AG04449 (cell line): ENCODE measurements around the gene PAGE2B.
A peak's percentile ranks its signal among the peaks of the same experiment; 100 is the strongest.
"Not testable (repeated sequence)": the region's sequence is repeated elsewhere in the genome, so short reads cannot be mapped to it uniquely, and the experiment has no call there.

Source experiments
- CTCF ChIA-PET: fragments of 350-600 bp; formaldehyde crosslinking; extraction: SDS; loops from one replicate; lab custom pipeline; 2021; ENCODE audit warnings: antibody characterized with exemption; lab: Yijun Ruan, JAX
- POLR2A ChIA-PET: fragments of 400-600, 350-600 bp; formaldehyde crosslinking; extraction: SDS; loops from one replicate; lab custom pipeline; 2020; ENCODE audit warnings: antibody characterized with exemption, inconsistent platforms; lab: Yijun Ruan, JAX
- DNase-seq: peaks from one replicate; pipeline ENCODE4 v3.0.0-alpha.2; 2010; ENCODE audit warnings: low read depth, low spot score
- H3K4me3 ChIP-seq: 2 replicates; pipeline ENCODE4 v1.5.1; 2011; ENCODE audit warnings: low read depth, mild to moderate bottlenecking, control low read depth, low read length
- TF ChIP-seq, protein P1 (sequence below): IDR thresholded peaks from one replicate; pipeline ENCODE4 v1.5.1; 2011; ENCODE audit warnings: mild to moderate bottlenecking, moderate library complexity, low read length, control low read depth, inconsistent platforms; ENCODE audit not compliant: insufficient read depth; ENCODE audit errors: missing control alignments

Gene PAGE2B

DNA sequence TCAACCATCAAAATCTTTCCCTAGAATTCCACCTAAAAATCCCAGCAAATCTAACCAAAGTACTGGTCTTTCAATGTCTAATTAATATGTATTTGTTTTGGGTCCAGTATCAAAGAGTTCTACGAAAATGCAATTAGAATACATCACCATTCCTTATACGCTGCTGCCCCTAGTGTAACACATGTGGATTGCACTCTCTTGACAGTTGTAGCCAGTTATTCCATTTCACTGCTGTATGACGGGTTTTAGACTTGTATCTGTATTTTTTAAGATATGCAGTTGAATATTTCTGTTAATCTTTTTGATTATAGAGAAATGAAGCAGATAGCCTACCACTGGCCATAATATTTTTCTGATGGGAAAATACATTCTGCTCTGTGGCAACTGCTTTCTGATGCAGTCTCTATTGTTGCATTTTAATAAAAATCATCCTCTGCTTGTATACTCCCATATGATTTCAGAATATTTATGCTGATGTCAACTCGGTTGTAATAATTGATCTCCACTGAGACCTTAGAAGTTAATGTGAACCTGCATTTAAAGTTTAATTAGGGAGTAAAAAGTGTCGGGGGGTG, 17.1 kb upstream of the PAGE2B start:
- CTCF ChIA-PET: interaction anchor here (1.0 to 1.3 kb wide), 5 partner anchors 48 to 1427 kb away, joined by 3 to 15 read pairs (median 5); no protein-coding TSS in a partner anchor

DNA sequence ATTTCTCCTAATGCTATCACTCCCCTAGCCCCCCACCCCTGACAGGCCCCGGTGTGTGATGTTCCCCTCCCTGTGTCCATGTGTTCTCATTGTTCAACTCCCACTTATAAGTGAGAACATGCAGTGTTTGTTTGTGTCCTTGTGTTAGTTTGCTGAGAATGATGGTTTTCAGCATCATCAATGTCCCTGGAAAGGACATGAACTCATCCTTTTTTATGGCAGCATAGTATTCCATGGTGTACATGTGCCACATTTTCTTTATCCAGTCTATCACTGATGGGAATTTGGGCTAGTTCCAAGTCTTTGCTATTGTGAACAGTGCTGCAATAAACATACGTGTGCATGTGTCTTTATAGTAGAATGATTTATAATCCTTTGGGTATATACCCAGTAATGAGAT, 7.7 kb upstream of the PAGE2B start:
- H3K4me3 ChIP-seq, POLR2A ChIA-PET, DNase-seq, CTCF ChIA-PET: not testable (repeated sequence)

More for the DNA sequence above, 17.1 kb upstream of the PAGE2B start:
- no peak overlapping the region for H3K4me3 ChIP-seq
- POLR2A ChIA-PET: no interaction called here
- no peak for DNase-seq
- TF ChIP-seq, protein P1, sequence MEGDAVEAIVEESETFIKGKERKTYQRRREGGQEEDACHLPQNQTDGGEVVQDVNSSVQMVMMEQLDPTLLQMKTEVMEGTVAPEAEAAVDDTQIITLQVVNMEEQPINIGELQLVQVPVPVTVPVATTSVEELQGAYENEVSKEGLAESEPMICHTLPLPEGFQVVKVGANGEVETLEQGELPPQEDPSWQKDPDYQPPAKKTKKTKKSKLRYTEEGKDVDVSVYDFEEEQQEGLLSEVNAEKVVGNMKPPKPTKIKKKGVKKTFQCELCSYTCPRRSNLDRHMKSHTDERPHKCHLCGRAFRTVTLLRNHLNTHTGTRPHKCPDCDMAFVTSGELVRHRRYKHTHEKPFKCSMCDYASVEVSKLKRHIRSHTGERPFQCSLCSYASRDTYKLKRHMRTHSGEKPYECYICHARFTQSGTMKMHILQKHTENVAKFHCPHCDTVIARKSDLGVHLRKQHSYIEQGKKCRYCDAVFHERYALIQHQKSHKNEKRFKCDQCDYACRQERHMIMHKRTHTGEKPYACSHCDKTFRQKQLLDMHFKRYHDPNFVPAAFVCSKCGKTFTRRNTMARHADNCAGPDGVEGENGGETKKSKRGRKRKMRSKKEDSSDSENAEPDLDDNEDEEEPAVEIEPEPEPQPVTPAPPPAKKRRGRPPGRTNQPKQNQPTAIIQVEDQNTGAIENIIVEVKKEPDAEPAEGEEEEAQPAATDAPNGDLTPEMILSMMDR: peak; percentile 65

DNA sequence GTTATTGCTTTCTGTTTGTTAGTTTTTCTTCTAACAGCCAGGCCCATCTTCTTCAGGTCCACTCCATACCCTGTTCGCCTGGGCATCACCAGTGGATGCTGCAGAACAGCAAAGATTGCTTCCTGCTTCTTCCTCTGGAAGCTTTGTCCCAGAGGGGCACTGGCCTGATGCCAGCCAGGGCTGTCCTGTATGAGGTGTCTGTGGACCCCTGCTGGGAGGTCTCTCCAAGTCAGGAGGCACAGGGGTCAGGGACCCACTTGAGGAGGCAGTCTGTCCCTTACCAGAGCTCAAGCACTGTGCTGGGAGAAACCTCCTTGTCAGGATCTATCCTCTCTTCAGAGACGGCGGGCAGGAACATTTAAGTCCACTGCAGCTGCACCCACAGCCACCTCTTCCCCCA, 2.5 kb upstream of the PAGE2B start:
- ChIA-PET CTCF (no interaction called here), POLR2A (no interaction called here)
- no peak for DNase-seq
- H3K4me3 ChIP-seq: no peak overlapping the region
- TF ChIP-seq, protein P1: no peak

DNA sequence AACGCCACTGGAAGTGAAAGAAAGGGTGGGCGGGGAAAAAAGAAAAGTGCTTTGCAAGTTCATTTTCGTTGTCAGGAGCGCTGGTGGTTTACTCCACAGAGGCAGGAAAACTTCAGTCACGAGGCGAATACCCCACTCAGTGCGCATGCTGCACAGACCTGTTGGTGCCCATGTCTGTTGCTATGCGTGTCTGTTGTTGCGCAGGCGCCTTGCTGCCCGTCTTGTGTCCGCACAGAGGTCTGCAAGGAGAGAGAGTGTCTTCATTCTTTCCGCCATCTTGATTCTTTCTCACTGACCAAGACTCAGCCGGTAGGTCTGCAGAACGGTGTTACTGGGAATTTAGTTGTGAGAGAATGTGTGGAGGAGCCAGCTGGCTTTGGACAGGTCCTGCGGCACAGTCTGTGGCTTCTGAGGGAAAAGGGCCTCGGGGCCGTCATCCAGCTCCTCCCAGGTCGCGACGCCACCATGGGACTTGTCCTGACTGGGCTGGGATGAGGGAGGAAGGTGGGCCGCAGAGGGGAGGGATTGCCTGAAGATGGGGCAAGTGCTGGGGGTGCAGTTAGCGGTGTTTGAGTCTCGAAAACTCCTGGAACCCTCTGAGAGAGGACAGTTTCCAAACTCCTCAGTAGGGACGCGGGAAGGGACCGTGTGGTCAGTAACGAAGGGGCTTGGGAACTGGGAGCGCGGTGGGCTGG, 14.1 kb downstream of the PAGE2B start, which contains the start of gene PAGE2:
Gene PAGE2 (plus strand): TSS at position 224 of the 695 bp plus-strand sequence. CDS start 1,003 bp downstream, outside the sequence.
- ChIA-PET POLR2A (no interaction called here), CTCF (no interaction called here)
- TF ChIP-seq, protein P1: no peak
- no peak within 1 kb of the TSS for H3K4me3 ChIP-seq
- DNase-seq: no peak

DNA sequence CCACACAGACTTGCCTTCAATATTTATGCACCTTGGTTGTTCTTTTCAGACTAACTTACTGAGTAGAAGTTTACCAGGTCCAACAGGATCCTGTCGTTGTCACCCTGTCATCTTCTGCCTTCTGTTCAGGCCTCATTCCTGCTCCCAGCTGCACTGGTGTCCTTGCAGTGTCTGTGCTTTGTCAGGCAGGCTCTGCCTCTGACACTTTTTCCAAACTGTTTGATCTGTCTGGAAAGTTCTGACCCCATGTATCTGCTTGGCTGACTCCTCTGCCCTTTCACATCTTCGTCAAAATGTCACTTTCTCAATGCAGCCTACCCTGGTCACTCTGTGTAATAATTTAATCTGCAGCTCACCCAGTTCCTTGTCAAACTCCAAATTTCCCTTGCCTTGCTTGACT, 23.9 kb downstream of the PAGE2B start:
- ChIA-PET CTCF (no interaction called here), POLR2A (no interaction called here)
- DNase-seq: no peak
- no peak overlapping the region for H3K4me3 ChIP-seq
- TF ChIP-seq, protein P1: no peak

DNA sequence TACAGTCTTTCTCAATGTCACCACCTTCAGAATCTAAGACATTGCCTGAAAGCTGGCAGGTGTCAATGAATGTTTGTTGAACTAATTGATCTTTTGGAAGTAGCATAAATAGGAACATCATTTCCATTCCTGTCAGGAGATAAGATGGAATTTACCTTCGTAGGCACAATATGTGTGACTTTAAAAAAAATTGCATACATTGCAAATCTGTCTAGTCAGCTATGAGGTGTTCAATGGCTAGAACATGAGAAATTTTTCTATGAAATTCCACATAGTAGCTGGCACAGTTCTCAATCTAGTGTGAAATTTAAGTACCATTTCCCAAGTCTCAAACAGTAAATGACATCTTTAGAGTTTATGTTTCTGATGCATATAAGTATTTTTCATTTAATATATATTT, 24.3 kb downstream of the PAGE2B start:
- H3K4me3 ChIP-seq: no peak overlapping the region
- ChIA-PET CTCF (no interaction called here), POLR2A (no interaction called here)
- TF ChIP-seq, protein P1: no peak
- no peak for DNase-seq
